IPS-18c (cell line): Measurements from ENCODE around the gene GTPBP3.

Experiments
- H3K4me3 ChIP-seq: 2 replicates; pipeline ENCODE4 v1.7.0; 2013; ENCODE audit warnings: low read depth, mild to moderate bottlenecking, low read length, moderate library complexity; ENCODE audit not compliant: insufficient read depth
- H3K9me3 ChIP-seq: one replicate; pipeline ENCODE4 v1.6.1; 2013; ENCODE audit warnings: mild to moderate bottlenecking, low read length, moderate library complexity; ENCODE audit not compliant: control insufficient read depth, insufficient read depth

Gene GTPBP3

DNA sequence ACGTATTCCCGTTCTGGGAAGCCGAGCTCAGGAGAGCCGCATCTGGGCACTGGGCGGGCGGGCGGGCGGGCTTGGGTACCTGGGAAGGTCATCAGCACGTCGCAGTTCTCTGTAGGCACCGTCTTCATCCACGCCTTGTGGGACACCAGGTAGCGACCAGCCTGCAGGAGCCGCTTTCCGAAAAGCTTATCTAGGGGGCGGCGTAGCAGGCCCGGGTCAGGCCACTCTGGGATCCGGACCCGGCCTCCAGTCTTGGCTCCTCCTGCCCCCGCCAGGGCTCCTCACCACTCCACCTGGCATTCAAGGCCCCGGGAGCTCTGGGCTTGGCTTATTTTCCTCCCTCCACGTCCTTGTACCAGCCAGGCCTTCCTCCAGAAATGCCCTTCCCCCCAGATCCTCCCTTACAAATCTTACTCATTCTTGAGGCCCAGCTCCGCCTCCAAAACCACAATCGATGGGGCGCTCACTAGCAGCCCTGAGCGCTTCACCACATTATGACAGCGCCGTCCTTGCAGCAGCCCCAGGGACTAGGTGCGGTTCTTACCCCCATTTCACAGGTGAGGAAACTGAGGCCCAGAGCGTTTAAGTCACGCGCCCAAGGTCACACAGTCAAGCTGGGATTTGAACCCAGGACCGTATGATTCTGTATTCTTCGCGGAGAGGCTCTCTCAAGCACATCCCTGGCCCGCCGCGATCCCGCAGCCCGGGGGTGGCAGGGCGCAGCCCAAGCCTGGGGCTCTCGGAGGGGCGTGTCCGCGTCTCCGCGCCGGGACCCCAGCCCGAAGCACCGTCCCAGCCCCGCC lies 3.5 kb upstream of the GTPBP3 start:
- Histone ChIP-seq H3K9me3 (peaks cover 2% of the 10 kb centered on the region), H3K4me3 (peak overlapping the region; percentile 89)

DNA sequence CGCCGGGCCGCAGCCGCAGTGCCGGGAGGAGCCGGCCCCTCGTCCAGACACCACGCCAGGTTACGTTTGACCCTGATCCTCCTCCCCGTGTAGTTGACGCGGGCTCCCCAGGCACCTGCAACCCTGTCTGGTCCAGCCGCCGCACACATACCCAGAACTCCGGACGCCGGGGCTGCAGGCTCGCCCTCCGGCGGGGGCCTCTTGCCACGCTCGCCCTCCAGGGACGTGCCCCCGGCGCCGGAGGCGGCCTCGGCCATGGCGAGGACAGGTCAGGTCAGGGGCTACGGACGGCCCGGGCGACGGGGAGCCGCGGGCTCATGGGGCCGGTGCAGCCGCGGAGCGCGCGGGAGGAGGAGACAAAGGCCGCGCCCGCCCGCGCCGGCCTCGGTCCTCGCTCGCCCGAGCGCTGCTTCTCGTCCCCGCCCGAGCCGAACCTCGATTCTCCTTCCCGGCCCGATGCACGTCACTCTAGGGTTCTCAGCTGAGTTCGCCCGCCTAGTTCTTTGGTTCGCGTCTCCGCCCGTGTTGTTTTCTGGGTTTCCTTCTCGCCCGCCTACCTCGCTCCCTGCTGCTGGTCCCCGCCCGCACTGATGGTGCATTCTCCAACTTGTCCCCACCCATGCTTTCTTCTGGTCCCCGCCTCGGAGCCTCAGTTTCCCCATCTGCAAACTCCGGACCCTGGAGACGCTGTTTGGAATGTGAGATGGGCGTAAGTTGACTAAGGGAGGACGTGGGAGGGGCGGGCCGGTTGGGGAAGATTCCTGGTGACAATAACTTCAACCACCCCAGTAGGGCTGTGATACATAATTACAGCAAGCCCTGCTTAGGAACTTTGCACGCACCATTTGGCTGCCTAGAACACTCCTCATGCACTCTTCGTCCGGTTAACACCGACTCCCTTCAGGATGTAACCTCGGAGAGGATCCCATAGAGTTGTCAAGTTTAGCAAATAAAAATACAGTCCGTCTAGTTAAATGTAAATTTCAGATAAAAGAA lies 2.6 kb upstream of the GTPBP3 start, which contains the start of gene ANO8:
Gene ANO8, minus strand, starts transcription at position 442 of the 996 bp plus-strand sequence. Its CDS starts 185 bp downstream, at position 257.
- peak within 1 kb of the TSS; percentile 89 for H3K4me3 ChIP-seq
- no peaks in the 10 kb centered on the region for H3K9me3 ChIP-seq

DNA sequence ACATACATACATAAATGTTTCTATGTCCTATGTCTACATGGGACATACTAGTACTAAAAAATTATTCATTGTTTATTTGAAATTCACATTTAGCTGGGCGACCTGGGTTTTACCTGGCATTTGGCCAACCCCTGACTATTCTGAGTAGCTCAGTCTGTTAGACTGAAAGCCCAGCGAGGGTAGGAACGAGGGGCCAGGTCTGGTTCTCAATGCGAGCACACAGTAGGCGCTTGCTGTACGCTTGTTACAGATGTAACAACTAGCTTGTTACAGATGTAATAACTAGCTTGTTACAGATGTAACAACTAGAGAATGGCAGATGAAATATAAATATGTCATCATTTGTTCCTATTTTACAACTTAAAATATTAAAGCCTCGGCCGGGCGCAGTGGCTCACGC lies 1.8 kb upstream of the GTPBP3 start:
- Histone ChIP-seq H3K9me3 (no peaks in the 10 kb centered on the region), H3K4me3 (no peak overlapping the region; the same call in 1 of the 2 replicates)

GRCh38 chr19:17337675-17338432 lies 501 bp downstream of the GTPBP3 start:
- peak overlapping the region; percentile 52 for H3K4me3 ChIP-seq
- no peaks in the 10 kb centered on the region for H3K9me3 ChIP-seq

DNA sequence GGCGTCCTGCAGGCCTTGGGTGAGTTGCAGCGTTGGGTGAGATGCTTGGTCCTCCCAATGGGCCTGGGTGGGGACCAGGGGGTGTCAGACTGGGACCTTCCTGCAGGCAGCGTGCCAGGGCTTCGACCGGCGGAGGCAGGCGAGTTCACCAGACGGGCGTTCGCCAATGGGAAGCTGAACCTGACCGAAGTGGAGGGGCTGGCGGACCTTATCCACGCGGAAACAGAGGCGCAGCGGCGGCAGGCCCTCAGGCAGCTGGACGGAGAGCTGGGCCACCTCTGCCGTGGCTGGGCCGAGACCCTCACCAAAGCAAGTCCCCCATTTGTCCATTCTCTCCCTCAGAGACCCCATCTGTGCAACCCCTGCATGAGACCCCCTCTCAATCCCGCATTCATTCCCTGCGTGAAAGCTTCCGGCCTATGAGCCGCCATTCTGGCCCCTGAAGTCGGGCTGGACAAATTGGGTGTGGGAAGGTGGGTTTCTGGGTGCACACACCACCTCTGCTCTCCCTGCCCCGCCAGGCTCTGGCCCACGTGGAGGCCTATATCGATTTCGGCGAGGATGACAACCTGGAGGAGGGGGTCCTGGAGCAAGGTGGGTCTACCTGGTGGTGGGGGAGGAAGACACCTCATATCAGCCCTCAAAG lies 1.2 kb downstream of the GTPBP3 start:
- H3K4me3 ChIP-seq, result peak overlapping the region; percentile 52
- no peaks in the 10 kb centered on the region for H3K9me3 ChIP-seq

DNA sequence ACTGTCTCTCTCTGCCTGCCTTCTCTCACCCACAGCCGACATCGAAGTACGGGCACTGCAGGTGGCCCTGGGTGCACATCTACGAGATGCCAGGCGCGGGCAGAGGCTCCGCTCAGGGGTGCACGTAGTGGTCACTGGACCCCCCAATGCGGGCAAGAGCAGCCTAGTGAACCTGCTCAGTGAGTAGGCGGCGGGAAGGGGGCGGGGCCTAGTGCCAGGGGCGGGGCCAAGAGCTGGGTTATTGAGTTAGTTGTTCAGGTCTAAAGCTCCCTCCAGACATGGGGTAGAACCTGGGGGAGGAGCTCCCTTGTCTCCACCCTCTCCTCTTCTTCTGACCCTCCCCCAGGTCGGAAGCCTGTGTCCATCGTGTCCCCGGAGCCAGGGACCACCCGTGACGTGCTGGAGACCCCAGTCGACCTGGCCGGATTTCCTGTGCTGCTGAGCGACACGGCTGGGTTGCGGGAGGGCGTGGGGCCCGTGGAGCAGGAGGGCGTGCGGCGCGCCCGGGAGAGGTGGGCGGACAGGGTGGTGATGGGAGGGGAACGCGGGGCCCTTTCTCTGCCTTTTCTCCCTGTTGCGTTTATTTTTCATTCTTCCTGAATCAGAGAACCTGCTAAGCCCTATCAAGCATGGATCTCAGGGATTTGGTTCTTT lies 1.9 kb downstream of the GTPBP3 start:
- Histone ChIP-seq H3K9me3 (no peaks in the 10 kb centered on the region), H3K4me3 (no peak overlapping the region)

DNA sequence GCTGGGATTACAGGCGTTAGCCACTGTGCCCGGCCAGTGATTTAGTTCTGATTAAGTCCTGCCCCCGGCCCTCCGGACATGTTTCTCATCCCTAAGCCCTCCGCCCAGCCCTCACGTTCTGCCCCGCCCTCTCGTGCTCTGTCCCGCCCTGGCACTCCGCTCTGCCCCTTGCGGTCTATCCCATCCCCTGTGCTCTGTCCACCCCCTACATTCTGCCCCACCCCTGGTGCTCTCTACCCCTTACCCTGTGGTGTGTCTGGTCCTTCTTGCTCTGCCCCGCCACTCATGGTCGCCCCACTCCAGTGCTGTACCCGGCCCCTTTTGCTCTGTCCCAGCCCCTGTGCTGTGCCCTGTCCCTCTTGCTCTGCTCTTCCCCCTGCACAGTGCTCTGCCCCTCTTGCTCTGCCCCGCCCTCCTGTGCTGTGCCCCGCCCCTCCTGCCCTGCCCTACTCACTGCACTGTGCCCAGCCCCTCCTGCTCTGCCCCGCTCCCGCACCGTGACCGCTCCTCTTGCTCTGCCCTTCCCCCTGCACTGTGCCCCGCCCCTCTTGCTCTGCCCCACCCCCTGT lies 3.0 kb downstream of the GTPBP3 start:
- Histone ChIP-seq H3K9me3 (no peaks in the 10 kb centered on the region), H3K4me3 (peak overlapping the region; percentile 28; the same call in 1 of the 2 replicates)

GRCh38 chr19:17340871-17341357 lies 3.6 kb downstream of the GTPBP3 start:
- Histone ChIP-seq H3K9me3 (no peaks in the 10 kb centered on the region), H3K4me3 (no peak overlapping the region; the same call in 1 of the 2 replicates)

DNA sequence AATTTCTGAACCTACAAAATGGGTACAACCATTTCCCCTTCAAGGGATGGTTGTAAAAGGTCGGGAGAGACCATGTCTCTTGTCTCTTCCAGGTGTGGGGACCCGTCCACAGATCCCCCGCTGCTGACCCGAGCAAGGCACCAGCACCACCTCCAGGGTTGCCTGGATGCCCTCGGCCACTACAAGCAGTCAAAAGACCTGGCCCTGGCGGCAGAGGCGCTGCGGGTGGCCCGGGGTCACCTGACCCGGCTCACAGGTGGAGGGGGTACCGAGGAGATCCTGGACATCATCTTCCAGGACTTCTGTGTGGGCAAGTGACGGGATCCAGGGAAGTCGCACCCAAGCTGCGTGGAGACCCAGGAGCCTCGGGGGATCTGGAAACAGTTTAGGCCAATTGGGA lies 4.0 kb downstream of the GTPBP3 start:
- no peak overlapping the region for H3K4me3 ChIP-seq
- no peaks in the 10 kb centered on the region for H3K9me3 ChIP-seq

- no peaks in the 10 kb centered on the region for H3K9me3 ChIP-seq
These were observed 4.5 kb downstream of the GTPBP3 start for GRCh38 chr19:17341845-17342244.

DNA sequence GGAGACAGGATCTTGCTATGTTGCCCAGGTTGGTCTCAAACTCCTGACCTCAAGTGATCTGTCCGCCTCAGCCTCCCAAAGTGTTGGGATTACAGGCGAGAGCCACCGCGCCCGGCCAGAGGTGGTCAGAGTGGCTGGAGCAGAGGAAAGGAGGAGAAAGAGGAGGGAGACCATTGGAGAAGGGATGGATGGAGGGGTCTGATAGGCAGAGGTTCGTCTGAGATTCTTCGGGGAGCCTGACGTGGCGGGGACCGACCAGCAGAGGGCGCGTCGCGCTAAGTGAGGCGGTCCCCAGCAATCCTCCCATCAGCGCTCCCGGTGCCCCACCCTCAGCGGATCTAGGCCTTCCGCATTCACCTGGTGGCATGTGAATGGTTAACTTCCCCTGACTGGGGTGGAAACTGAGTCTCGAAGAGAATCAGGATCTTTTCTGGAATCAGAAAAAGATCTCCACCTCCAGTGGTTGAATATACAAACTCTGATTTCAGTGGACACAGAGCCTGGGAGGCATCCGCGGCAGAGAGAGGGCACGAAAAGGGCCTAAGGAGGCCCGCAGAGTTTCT lies 8.8 kb downstream of the GTPBP3 start:
- Histone ChIP-seq H3K9me3 (no peaks in the 10 kb centered on the region), H3K4me3 (no peak overlapping the region)

More at GRCh38 chr19:17341845-17342244, 4.5 kb downstream of the GTPBP3 start:
- H3K4me3 ChIP-seq, result no peak overlapping the region

GRCh38 chr19:17347361-17347760 lies 10.0 kb downstream of the GTPBP3 start:
- H3K9me3 ChIP-seq, result no peaks in the 10 kb centered on the region
- no peak overlapping the region for H3K4me3 ChIP-seq

DNA sequence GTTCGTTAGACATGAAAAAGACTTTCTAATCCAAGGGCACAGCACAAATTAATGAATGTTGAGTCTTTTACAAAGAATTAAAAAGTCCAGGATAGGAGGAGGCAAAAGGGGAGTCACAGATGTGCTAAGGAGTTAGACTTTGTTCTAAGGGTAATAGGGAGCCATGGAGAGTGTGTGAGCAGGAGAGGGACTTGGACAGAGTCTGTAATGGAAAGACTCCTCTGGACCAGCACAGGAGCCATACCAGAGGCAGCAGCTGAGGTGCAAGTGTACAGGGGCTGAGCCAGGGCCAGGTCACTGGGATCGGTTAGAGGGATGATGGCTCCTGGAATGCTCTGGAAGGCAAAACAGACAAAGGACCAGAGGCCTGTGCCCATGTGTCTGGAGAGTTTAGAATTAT lies 10.5 kb downstream of the GTPBP3 start:
- Histone ChIP-seq H3K9me3 (no peaks in the 10 kb centered on the region), H3K4me3 (no peak overlapping the region)

GRCh38 chr19:17348700-17349099 lies 11.3 kb downstream of the GTPBP3 start:
- Histone ChIP-seq H3K4me3 (no peak overlapping the region), H3K9me3 (no peaks in the 10 kb centered on the region)

DNA sequence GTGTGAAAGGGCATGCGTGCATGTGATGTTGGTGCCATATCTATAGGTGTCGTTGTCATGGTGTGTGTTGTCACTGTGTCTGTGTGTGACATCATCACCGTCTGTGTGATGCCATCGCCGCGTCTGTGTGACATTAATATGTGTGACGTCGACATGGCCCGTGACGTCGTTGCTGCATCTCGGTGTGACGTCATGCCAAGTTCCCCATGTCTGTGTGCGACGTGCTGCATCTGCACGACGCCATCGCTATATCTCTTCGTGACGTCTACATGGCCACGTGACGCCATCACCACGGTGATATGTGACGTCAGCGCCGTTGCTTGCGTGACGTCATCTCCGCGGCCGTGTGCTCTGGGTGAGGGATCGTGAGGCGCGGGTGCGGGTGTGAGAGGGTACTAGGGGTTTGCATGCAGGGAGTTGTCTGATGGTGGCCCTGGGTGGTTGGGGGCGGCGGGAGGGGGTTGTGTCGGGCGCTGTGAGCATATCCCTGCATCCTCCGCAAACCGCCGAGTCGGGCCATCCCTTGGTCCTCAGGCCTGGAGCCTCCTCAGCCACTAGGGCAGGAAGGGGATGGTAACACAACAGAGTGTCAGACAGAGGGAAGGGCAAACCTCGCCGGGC lies 14.6 kb downstream of the GTPBP3 start:
- H3K9me3 ChIP-seq, result no peaks in the 10 kb centered on the region
- no peak overlapping the region for H3K4me3 ChIP-seq
